Measurements from ENCODE around the gene MUCL3.
"Not testable (repeated sequence)": the region's sequence is repeated elsewhere in the genome, so short reads cannot be mapped to it uniquely, and the experiment has no call there.

The MUCL3 gene

DNA sequence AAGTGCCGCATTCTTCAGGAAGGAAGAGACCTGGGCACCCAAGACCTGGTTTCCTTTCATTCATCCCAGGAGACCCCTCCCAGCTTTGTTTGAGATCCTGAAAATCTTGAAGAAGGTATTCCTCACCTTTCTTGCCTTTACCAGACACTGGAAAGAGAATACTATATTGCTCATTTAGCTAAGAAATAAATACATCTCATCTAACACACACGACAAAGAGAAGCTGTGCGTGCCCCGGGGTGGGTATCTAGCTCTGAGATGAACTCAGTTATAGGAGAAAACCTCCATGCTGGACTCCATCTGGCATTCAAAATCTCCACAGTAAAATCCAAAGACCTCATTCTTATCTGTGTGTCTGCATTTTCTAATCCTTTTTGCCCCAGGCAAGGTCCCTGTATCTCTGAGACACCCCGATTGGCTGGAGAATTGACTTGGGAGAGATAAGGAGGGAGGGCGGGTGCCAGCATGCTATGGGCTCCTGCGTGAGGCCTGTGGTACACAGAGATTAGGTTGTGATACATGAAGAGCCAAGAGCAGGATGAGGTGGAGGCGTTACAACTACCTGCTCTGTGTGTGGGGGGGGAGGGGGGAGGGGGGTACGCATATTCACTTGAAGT, 47.5 kb downstream of the MUCL3 start:
- Histone ChIP-seq H3K9me3 (ENCODE audit: insufficient read depth, low read depth, low read length) (no peaks in the 10 kb centered on the region), H3K4me1 (ENCODE audit: insufficient read depth, low read length) (0 out of 2 replicates have a peak, but pooled peaks cover 4% of the 10 kb centered on the region), H3K36me3 (ENCODE audit: insufficient read depth, low read length) (no peaks in the 10 kb centered on the region), H3K27ac (ENCODE audit: low read depth, low read length) (no peak overlapping the region), H3K27me3 (ENCODE audit: insufficient read depth, low read length) (no peaks in the 10 kb centered on the region), H3K9ac (ENCODE audit: low read depth, low read length) (no peak overlapping the region), H3K4me3 (ENCODE audit: low read length) (no peak overlapping the region)
- WGBS: 93% methylated on average over 9 of the region's 9 CpGs

DNA sequence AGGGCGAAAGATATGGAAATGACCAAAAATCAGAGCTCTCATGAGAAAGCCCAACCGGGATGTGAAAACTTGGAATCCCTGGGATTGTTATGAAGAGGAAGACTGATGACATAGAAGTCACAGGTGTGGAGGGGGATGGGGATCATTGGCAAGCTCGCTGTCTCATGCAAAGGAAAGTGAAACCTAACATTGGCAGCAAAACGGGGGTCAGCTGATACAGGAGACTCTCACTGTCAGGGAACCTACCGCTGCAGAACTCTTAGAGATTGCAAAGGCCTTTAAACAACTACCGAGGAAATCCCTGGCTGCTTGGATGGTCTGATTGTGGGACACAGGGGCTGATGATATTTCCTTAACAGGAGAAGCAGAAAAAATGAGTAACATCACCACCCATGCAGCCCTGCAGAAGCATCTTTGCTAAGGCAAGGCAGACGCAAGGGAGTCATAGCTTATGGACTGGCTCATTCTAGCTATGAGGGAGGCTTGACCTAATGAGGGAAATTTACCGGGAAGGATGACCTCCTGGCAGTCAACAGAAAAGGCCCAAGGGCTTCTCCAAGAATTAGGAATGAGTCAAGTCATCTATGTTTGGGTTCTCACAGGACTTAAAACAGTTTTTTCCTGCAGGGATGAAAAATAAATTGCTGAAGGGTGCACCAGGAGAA, 49.8 kb downstream of the MUCL3 start:
- Histone ChIP-seq H3K36me3 (ENCODE audit: insufficient read depth, low read length) (no peaks in the 10 kb centered on the region), H3K4me3 (ENCODE audit: low read length) (no peak overlapping the region), H3K9me3 (ENCODE audit: insufficient read depth, low read depth, low read length) (no peaks in the 10 kb centered on the region), H3K4me1 (ENCODE audit: insufficient read depth, low read length) (0 out of 2 replicates have a peak, but pooled peaks cover 4% of the 10 kb centered on the region), H3K27ac (ENCODE audit: low read depth, low read length) (no peak overlapping the region), H3K9ac (ENCODE audit: low read depth, low read length) (no peak overlapping the region), H3K27me3 (ENCODE audit: insufficient read depth, low read length) (no peaks in the 10 kb centered on the region)
- WGBS: 82% methylated on average over 8 of the region's 8 CpGs

DNA sequence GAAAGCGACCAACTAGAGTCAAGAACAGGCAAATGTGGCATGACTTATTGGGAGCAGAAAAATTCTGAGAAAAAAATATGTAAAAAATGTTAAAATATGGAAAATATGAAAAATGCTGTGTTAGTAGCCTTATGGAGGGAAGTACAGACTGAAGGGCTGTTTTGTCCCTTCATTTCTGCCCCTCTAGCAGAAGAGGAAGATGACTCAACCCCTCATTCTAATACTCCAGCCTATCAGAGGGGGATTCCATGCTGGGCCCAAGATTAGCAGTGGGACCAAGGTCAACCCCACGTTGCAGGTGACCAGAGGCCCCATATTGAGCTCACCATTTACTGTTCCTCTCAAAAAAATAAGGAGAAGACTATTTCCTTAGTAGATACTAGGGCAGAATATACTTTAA, 51.1 kb downstream of the MUCL3 start:
- Histone ChIP-seq H3K9ac (ENCODE audit: low read depth, low read length) (no peak overlapping the region), H3K27me3 (ENCODE audit: insufficient read depth, low read length) (no peaks in the 10 kb centered on the region), H3K4me1 (ENCODE audit: insufficient read depth, low read length) (0 out of 2 replicates have a peak, but pooled peaks cover 4% of the 10 kb centered on the region), H3K4me3 (ENCODE audit: low read length) (no peak overlapping the region), H3K9me3 (ENCODE audit: insufficient read depth, low read depth, low read length) (no peaks in the 10 kb centered on the region), H3K36me3 (ENCODE audit: insufficient read depth, low read length) (no peaks in the 10 kb centered on the region), H3K27ac (ENCODE audit: low read depth, low read length) (no peak overlapping the region)
- WGBS: 72% methylated on average over 2 of the region's 2 CpGs

GRCh38 chr6:30997301-30997700, 56.5 kb downstream of the MUCL3 start:
- no peak overlapping the region for H3K4me3 ChIP-seq (ENCODE audit: low read length)
- no peaks in the 10 kb centered on the region for H3K27me3 ChIP-seq (ENCODE audit: insufficient read depth, low read length)
- no peak overlapping the region for H3K27ac ChIP-seq (ENCODE audit: low read depth, low read length)
- no peak overlapping the region for H3K9ac ChIP-seq (ENCODE audit: low read depth, low read length)
- 94% methylated on average over 2 of the region's 2 CpGs for WGBS
- no peaks in the 10 kb centered on the region for H3K9me3 ChIP-seq (ENCODE audit: insufficient read depth, low read depth, low read length)
- no peaks in the 10 kb centered on the region for H3K36me3 ChIP-seq (ENCODE audit: insufficient read depth, low read length)
- H3K4me1 ChIP-seq (ENCODE audit: insufficient read depth, low read length): no peaks in the 10 kb centered on the region

- no peak overlapping the region for H3K9ac ChIP-seq (ENCODE audit: low read depth, low read length)
- no peak overlapping the region for H3K27ac ChIP-seq (ENCODE audit: low read depth, low read length)
- no peaks in the 10 kb centered on the region for H3K27me3 ChIP-seq (ENCODE audit: insufficient read depth, low read length)
- no peaks in the 10 kb centered on the region for H3K4me1 ChIP-seq (ENCODE audit: insufficient read depth, low read length)
- H3K9me3 ChIP-seq (ENCODE audit: insufficient read depth, low read depth, low read length): no peaks in the 10 kb centered on the region
- H3K36me3 ChIP-seq (ENCODE audit: insufficient read depth, low read length): no peaks in the 10 kb centered on the region
- no peak overlapping the region for H3K4me3 ChIP-seq (ENCODE audit: low read length)
- WGBS: 94% methylated on average over 5 of the region's 5 CpGs
These were observed 58.0 kb downstream of the MUCL3 start for GRCh38 chr6:30998785-30999184.

DNA sequence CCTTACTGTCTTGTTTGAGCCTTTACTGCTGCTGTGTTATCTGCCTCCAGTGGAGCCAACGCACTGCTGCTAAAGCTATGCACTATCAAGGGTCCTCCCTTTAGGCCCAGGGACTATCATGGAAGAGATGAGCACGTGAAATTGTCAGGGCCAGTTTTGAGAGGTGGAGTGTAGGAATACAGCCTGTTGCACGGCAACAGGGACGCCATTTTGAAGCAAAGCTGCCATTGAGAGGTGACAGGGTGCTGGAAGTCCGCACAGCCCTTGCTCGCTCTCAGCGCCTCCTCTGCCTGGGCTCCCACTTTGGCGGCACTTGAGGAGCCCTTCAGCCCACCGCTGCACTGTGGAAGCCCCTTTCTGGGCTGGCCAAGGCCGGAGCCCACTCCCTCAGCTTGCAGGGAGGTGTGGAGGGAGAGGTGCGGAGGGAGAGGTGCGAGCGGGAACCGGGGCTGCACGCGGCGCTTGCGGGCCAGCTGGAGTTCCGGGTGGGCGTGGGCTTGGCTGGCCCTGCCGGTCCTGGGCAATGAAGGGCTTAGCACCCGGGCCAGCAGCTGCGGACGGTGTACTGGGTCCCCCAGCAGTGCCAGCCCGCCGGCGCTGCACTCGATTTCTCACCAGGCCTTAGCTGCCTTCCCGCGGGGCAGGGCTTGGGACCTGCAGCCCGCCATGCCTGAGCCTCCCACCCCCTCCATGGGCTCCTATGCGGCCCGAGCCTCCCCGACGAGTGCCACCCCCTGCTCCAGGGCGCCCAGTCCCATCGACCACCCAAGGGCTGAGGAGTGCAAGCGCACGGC, 59.5 kb downstream of the MUCL3 start:
- not testable (repeated sequence) for H3K9ac ChIP-seq (ENCODE audit: low read depth, low read length); H3K9me3 ChIP-seq (ENCODE audit: insufficient read depth, low read depth, low read length); H3K27me3 ChIP-seq (ENCODE audit: insufficient read depth, low read length); H3K4me1 ChIP-seq (ENCODE audit: insufficient read depth, low read length); H3K27ac ChIP-seq (ENCODE audit: low read depth, low read length); H3K36me3 ChIP-seq (ENCODE audit: insufficient read depth, low read length); H3K4me3 ChIP-seq (ENCODE audit: low read length)
- 95% methylated on average over 39 of the region's 39 CpGs for WGBS

DNA sequence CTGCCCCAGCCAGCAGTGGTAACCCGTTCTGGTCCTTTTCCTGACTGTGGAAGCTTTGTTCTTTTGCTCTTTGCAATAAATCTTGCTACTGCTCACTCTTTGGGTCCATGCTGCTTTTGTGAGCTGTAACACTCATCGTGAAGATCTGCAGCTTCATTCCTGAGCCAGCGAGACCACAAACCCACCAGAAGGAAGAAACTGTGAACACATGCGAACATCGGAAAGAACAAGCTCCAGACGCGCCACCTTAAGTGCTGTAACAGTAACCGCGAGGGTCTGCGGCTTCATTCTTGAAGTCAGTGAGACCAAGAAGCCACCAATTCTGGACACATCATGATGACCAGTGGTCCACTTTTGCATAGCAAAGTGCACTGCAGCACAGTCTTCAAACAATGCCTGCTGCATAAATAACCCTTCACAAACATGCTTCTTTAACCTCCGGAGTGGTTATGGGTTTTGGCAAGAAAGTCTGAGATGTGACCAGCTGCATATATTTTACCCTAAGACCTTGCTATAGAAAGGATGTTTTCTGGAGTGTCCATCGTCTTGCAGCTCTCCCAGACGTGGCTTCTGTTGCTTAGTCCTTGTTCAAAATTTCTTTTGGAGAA, 60.6 kb downstream of the MUCL3 start:
- Histone ChIP-seq H3K36me3 (ENCODE audit: insufficient read depth, low read length) (no peaks in the 10 kb centered on the region), H3K9ac (ENCODE audit: low read depth, low read length) (no peak overlapping the region), H3K27ac (ENCODE audit: low read depth, low read length) (no peak overlapping the region), H3K4me1 (ENCODE audit: insufficient read depth, low read length) (no peaks in the 10 kb centered on the region), H3K4me3 (ENCODE audit: low read length) (no peak overlapping the region), H3K27me3 (ENCODE audit: insufficient read depth, low read length) (no peaks in the 10 kb centered on the region), H3K9me3 (ENCODE audit: insufficient read depth, low read depth, low read length) (no peaks in the 10 kb centered on the region)
- 92% methylated on average over 13 of the region's 13 CpGs for WGBS

DNA sequence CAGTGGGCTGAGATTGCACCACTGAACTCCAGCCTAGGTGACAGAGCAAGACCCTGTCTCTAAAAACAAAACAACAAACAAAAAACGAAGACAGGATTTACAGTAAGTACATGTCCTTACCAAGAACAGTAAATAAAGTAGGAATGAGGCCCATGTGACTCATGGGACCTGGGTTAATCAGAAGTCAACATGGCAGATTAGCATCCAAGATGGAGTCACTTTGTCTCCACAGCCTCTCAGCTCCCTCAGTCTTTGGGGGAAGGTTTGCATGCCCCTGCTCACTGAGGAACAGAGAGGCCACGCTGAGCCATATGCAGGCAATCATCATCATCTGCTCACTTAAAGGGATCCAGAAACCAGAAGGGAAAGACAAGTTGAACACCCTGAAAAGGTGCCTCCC, 61.7 kb downstream of the MUCL3 start:
- 89% methylated on average over 2 of the region's 2 CpGs for WGBS

More for the DNA sequence above, 61.7 kb downstream of the MUCL3 start:
- Histone ChIP-seq H3K4me1 (ENCODE audit: insufficient read depth, low read length) (no peaks in the 10 kb centered on the region), H3K27me3 (ENCODE audit: insufficient read depth, low read length) (no peaks in the 10 kb centered on the region), H3K4me3 (ENCODE audit: low read length) (no peak overlapping the region), H3K9ac (ENCODE audit: low read depth, low read length) (no peak overlapping the region), H3K27ac (ENCODE audit: low read depth, low read length) (no peak overlapping the region), H3K36me3 (ENCODE audit: insufficient read depth, low read length) (no peaks in the 10 kb centered on the region), H3K9me3 (ENCODE audit: insufficient read depth, low read depth, low read length) (no peaks in the 10 kb centered on the region)

All from HUES64 (cell line).